GM19239 (cell line): ENCODE results near the gene IQSEC1.
A peak's percentile ranks its signal among the peaks of the same experiment; 100 is the strongest.

Experiments used
- DNase-seq: peaks from one replicate; pipeline ENCODE4 v3.0.0; 2011; ENCODE audit warnings: low spot score; ENCODE audit not compliant: insufficient read length
- FAIRE-seq: peaks from 2 replicates; lab custom pipeline; 2011; peaks lifted over from hg19 to GRCh38; lab: Jason Lieb, UNC

Gene IQSEC1

GRCh38 chr3:13071695-13072094, 1.5 kb downstream of the IQSEC1 start:
- no peak for DNase-seq
- no peak for FAIRE-seq

- DNase-seq (no peak), FAIRE-seq (no peak)
Measured at GRCh38 chr3:13070391-13071070, 2.7 kb downstream of the IQSEC1 start.

GRCh38 chr3:13069495-13069894, 3.7 kb downstream of the IQSEC1 start:
- DNase-seq, result peak; percentile 70
- peak; percentile 92 for FAIRE-seq

GRCh38 chr3:13068269-13069010, 4.8 kb downstream of the IQSEC1 start:
- no peak for DNase-seq
- no peak for FAIRE-seq

- DNase-seq (no peak), FAIRE-seq (no peak)
Measured at GRCh38 chr3:13067778-13068177, 5.5 kb downstream of the IQSEC1 start.

- FAIRE-seq, result no peak
Measured at GRCh38 chr3:13066834-13067233, 6.4 kb downstream of the IQSEC1 start.

GRCh38 chr3:13066236-13066635, 7.0 kb downstream of the IQSEC1 start:
- FAIRE-seq, result no peak

More at GRCh38 chr3:13066834-13067233, 6.4 kb downstream of the IQSEC1 start:
- no peak for DNase-seq

GRCh38 chr3:13065727-13066126, 7.5 kb downstream of the IQSEC1 start:
- DNase-seq (no peak), FAIRE-seq (no peak)

More at GRCh38 chr3:13066236-13066635, 7.0 kb downstream of the IQSEC1 start:
- no peak for DNase-seq

GRCh38 chr3:13064964-13065363, 8.3 kb downstream of the IQSEC1 start:
- no peak for DNase-seq
- no peak for FAIRE-seq

- FAIRE-seq, result no peak
- no peak for DNase-seq
Measured at GRCh38 chr3:13064159-13064868, 8.9 kb downstream of the IQSEC1 start.

GRCh38 chr3:13063225-13063624, 10.0 kb downstream of the IQSEC1 start:
- FAIRE-seq (no peak), DNase-seq (no peak)

- FAIRE-seq, result no peak
Measured at GRCh38 chr3:13062647-13063046, 10.6 kb downstream of the IQSEC1 start.

GRCh38 chr3:13060341-13060910, 12.8 kb downstream of the IQSEC1 start:
- DNase-seq (no peak), FAIRE-seq (no peak)

More at GRCh38 chr3:13062647-13063046, 10.6 kb downstream of the IQSEC1 start:
- DNase-seq, result no peak

- FAIRE-seq (no peak), DNase-seq (no peak)
Measured at GRCh38 chr3:13058346-13059120, 14.7 kb downstream of the IQSEC1 start.

- FAIRE-seq (no peak), DNase-seq (no peak)
Measured at GRCh38 chr3:13057282-13058040, 15.8 kb downstream of the IQSEC1 start.

- FAIRE-seq, result no peak
Measured at GRCh38 chr3:13055634-13056033, 17.6 kb downstream of the IQSEC1 start.

GRCh38 chr3:13054341-13055285, 18.6 kb downstream of the IQSEC1 start:
- no peak for FAIRE-seq
- no peak for DNase-seq

More at GRCh38 chr3:13055634-13056033, 17.6 kb downstream of the IQSEC1 start:
- no peak for DNase-seq

- FAIRE-seq (no peak), DNase-seq (no peak)
Measured at GRCh38 chr3:13053893-13054292, 19.3 kb downstream of the IQSEC1 start.
